Keratinocyte (primary cell): ENCODE measurements around the gene TMEM150A.

Experiments
- CTCF ChIP-seq, 3 experiments: IDR thresholded peaks in 1 of 3; conservative IDR thresholded peaks in 1 of 3; optimal IDR thresholded peaks in 1 of 3; 2 replicates in 2 of 3; 3 replicates in 1 of 3; pipeline versions ENCODE3 to v1.5.1; 2011; ENCODE audit warnings: low read length in 3 of 3, mild to moderate bottlenecking in 3 of 3, moderate library complexity in 2 of 3, control low read depth in 1 of 3, inconsistent platforms in 1 of 3; ENCODE audit not compliant: insufficient read depth in 2 of 3; ENCODE audit errors: extremely low read depth in 1 of 3
- EZH2 ChIP-seq: IDR thresholded peaks from one replicate; pipeline ENCODE4 v1.6.1; 2012; ENCODE audit warnings: inconsistent platforms, mild to moderate bottlenecking, low read length, moderate library complexity

- TF ChIP-seq CTCF (optimal IDR thresholded peaks at IDR 0.05 in 1 of 3, IDR thresholded peaks at IDR 0.05 in 1 of 3, conservative IDR thresholded peaks at IDR 0.05 in 1 of 3; ENCODE audit: extremely low read depth in 1 of 3, insufficient read depth in 2 of 3, low read length in 3 of 3), result no peak
- TF ChIP-seq EZH2, result no peak
Observed at GRCh38 chr2:85584857-85585780, 17.4 kb downstream of the TMEM150A start.
